ENCODE measurements around the gene SSBP3.

DNA sequence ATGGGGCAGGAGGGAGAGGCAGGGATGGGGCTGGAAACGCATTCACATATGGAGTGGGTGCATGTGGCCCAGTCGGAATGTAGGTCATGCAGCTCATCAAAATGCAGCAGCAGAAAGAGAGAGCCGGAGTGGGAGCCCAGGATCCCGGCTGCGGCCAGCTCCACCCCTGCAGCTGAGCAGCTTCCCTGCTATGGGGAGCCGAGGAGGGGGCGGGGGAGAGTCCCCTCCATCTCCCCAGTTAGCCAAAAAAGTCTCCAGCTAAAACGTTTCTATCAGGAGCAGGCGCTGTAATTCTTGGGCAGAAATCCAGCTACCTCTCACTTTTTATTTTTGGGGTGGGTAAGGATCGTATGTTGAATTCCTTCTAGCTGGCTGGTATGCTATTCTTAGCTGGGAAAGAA lies 166.6 kb downstream of the SSBP3 start:
- TF ChIP-seq BACH2 (CRISPR knock-in tag; IDR thresholded peaks at IDR 0.05; ENCODE audit: borderline replicate concordance) (no peak), ISL1 (CRISPR knock-in tag; IDR thresholded peaks at IDR 0.05) (no peak), PPARA (CRISPR knock-in tag; IDR thresholded peaks at IDR 0.05; ENCODE audit: borderline replicate concordance) (no peak), ZFP30 (CRISPR knock-in tag; IDR thresholded peaks at IDR 0.05) (no peak)
- TF ChIP-seq, protein P1, sequence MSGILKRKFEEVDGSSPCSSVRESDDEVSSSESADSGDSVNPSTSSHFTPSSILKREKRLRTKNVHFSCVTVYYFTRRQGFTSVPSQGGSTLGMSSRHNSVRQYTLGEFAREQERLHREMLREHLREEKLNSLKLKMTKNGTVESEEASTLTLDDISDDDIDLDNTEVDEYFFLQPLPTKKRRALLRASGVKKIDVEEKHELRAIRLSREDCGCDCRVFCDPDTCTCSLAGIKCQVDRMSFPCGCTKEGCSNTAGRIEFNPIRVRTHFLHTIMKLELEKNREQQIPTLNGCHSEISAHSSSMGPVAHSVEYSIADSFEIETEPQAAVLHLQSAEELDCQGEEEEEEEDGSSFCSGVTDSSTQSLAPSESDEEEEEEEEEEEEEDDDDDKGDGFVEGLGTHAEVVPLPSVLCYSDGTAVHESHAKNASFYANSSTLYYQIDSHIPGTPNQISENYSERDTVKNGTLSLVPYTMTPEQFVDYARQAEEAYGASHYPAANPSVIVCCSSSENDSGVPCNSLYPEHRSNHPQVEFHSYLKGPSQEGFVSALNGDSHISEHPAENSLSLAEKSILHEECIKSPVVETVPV (CRISPR knock-in tag; IDR thresholded peaks at IDR 0.05): no peak
- TF ChIP-seq, protein P2, sequence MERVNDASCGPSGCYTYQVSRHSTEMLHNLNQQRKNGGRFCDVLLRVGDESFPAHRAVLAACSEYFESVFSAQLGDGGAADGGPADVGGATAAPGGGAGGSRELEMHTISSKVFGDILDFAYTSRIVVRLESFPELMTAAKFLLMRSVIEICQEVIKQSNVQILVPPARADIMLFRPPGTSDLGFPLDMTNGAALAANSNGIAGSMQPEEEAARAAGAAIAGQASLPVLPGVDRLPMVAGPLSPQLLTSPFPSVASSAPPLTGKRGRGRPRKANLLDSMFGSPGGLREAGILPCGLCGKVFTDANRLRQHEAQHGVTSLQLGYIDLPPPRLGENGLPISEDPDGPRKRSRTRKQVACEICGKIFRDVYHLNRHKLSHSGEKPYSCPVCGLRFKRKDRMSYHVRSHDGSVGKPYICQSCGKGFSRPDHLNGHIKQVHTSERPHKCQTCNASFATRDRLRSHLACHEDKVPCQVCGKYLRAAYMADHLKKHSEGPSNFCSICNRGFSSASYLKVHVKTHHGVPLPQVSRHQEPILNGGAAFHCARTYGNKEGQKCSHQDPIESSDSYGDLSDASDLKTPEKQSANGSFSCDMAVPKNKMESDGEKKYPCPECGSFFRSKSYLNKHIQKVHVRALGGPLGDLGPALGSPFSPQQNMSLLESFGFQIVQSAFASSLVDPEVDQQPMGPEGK (CRISPR knock-in tag; IDR thresholded peaks at IDR 0.05; ENCODE audit: borderline replicate concordance): no peak

All from SK-N-SH treated with all-trans-retinoic acid at 6 μM for 48 hours (cell line).